ENCODE results near the gene MCM7. TPM values are rescaled to one million over a fixed set of nuclear protein-coding genes. Genes with fewer than 3 reads are reported as not detected.

MCM7 gene
- total RNA-seq, 2 experiments from 2014 or later = 266 to 273 TPM

GRCh38 chr7:100089458-100090196 lies 11.6 kb downstream of the MCM7 start:
- no peak for DNase-seq
- Mint-ChIP-seq H3K9me3 (no peaks in the 10 kb centered on the region), H3K27me3 (no peaks in the 10 kb centered on the region), H3K27ac (peak overlapping the region; percentile 83), H3K4me3 (peak overlapping the region; percentile 89), H3K4me1 (peaks cover 41% of the 10 kb centered on the region), H3K36me3 (ENCODE audit: low read depth) (peaks cover 52% of the 10 kb centered on the region)
- ChIA-PET POLR2A (interaction anchor here (0.6 to 11.1 kb wide), 6 partner anchors 11 to 74 kb away, joined by 4 to 169 read pairs (median 6); partner anchors contain the start of genes AP4M1, MBLAC1, MCM7 and ZKSCAN1), CTCF (interaction anchor here (1.5 kb wide), 1 partner anchor 12 kb away, joined by 3 read pairs; the partner anchor contains the start of genes AP4M1 and MCM7)

DNA sequence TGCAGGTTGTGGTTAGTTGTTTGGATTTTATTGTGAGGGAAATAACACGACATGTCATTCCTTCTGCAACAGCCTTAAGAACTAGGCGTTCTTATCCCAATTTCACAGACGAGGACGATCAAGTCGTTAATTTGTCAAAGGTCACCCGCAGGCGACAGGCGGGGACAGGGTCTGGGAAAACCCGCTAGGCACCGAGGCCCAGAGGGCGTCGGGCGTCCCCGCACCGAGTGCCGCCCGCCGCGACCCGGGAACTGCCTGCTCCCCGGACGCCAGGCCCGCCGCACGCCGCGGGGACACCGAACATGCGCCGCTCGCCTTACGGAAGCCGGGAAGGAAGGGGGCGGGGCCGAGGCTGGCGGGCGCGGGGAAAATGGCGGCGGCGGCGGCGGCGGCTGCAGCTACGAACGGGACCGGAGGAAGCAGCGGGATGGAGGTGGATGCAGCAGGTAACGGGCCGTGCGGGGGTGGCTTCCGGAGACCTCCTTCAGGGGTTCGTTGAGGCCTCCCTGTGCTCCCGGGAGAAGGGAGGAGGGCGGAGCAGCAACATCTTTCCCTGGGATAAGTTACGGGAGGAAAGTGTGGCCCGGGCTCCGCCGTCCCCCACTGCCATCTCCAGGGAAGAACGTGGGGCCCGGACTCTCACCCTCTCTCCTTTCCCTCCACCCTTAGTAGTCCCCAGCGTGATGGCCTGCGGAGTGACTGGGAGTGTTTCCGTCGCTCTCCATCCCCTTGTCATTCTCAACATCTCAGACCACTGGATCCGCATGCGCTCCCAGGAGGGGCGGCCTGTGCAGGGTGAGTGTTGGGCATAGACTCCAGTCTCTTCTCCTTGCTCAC lies 12.4 kb downstream of the MCM7 start, which contains the start of gene COPS6:
COPS6 (plus strand) TSS at position 349 of the 837 bp plus-strand sequence; CDS start at position 371, 22 bp downstream.
- CTCF ChIA-PET = interaction anchor here (1.0 to 1.5 kb wide), 4 partner anchors 12 to 319 kb away, joined by 3 to 6 read pairs (median 4); partner anchors contain the start of genes AP4M1 and MCM7
- peak within 1 kb of the TSS; percentile 83 for H3K27ac Mint-ChIP-seq
- H3K27me3 Mint-ChIP-seq = no peaks in the 10 kb centered on the region
- H3K36me3 Mint-ChIP-seq (ENCODE audit: low read depth) = peaks cover 44% of the 10 kb centered on the region
- POLR2A ChIA-PET = interaction anchor here (0.7 to 11.1 kb wide), 8 partner anchors 9 to 74 kb away, joined by 3 to 169 read pairs (median 4); partner anchors contain the start of genes AP4M1, MBLAC1, MCM7 and ZKSCAN1
- H3K4me3 Mint-ChIP-seq = peak within 1 kb of the TSS; percentile 89
- peak; percentile 85 for DNase-seq
- H3K9me3 Mint-ChIP-seq = no peaks in the 10 kb centered on the region
- H3K4me1 Mint-ChIP-seq = peaks cover 41% of the 10 kb centered on the region

DNA sequence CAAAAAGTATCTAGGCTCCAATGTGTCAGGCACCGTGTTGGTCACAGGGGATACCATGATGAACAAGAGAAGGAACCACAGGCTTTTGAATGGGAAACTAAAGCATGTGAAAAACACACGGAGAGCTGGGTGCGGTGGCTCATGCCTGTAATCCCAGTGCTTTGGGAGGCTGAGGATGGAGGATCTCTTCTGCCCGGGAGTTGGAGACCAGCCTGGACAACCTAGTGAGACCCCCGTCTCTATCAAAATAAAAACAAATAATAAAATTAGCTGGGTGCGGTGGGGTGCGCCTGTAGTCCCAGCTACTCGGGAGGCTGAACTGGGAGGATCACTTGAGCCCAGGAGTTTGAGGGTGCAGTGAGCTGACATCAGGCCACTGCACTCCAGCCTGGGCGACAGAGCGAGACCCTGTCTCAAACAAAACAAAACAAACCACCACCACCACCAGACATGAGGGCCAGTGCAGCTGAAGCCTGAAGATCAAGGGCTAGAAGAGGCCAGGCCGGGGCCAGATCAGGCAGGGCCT lies 13.0 kb downstream of the MCM7 start:
- H3K4me3 Mint-ChIP-seq = peak overlapping the region; percentile 89
- H3K27me3 Mint-ChIP-seq = no peaks in the 10 kb centered on the region
- peak overlapping the region; percentile 83 for H3K27ac Mint-ChIP-seq
- peaks cover 39% of the 10 kb centered on the region for H3K4me1 Mint-ChIP-seq
- H3K36me3 Mint-ChIP-seq (ENCODE audit: low read depth) = peaks cover 38% of the 10 kb centered on the region
- CTCF ChIA-PET = interaction anchor here (1.0 to 1.4 kb wide), 3 partner anchors 43 to 320 kb away, joined by 4 to 6 read pairs (median 4); no protein-coding TSS in a partner anchor
- H3K9me3 Mint-ChIP-seq = no peaks in the 10 kb centered on the region
- DNase-seq = no peak
- POLR2A ChIA-PET = interaction anchor here (0.7 to 11.1 kb wide), 6 partner anchors 9 to 73 kb away, joined by 3 to 169 read pairs (median 4); partner anchors contain the start of genes AP4M1, MBLAC1, MCM7 and ZKSCAN1

GRCh38 chr7:100087055-100087750 lies 14.0 kb downstream of the MCM7 start:
- Mint-ChIP-seq H3K27ac (peak overlapping the region; percentile 4), H3K9me3 (no peaks in the 10 kb centered on the region)
- DNase-seq = no peak

DNA sequence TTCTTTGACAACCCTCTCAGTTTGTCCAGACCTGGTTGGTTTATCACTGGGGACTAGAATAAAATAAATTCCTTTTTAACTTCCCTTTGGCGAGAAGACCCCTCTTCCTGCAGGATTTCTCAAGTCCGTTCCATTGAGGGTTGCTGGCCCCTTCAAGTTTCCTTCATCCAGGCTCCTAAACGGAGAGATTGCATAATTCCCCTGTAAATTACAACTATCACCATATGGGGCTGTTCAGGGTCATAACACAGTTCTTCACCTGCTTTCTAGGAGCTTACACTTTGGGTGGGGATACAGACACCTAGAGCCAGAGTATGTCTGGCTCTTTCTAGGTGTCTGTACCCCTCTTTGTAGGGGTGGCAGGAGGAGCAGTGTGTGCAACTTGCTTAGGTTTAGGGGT lies 15.7 kb downstream of the MCM7 start:
- H3K36me3 Mint-ChIP-seq (ENCODE audit: low read depth) = peaks cover 17% of the 10 kb centered on the region
- no peak overlapping the region for H3K4me3 Mint-ChIP-seq
- H3K27me3 Mint-ChIP-seq = peaks cover 3% of the 10 kb centered on the region
- DNase-seq = no peak
- ChIA-PET CTCF (no interaction called here), POLR2A (interaction anchor here (0.7 to 11.1 kb wide), 3 partner anchors 10 to 166 kb away, joined by 3 to 169 read pairs (median 3); partner anchors contain the start of genes AP4M1, MCM7 and TRIM4)
- peaks cover 41% of the 10 kb centered on the region for H3K4me1 Mint-ChIP-seq
- no peak overlapping the region for H3K27ac Mint-ChIP-seq
- no peaks in the 10 kb centered on the region for H3K9me3 Mint-ChIP-seq

More at GRCh38 chr7:100087055-100087750, 14.0 kb downstream of the MCM7 start:
- ChIA-PET CTCF (interaction anchor here (0.6 to 1.4 kb wide), 2 partner anchors 54 to 321 kb away, joined by 3 to 4 read pairs; no protein-coding TSS in a partner anchor), POLR2A (interaction anchor here (1.4 to 11.1 kb wide), 2 partner anchors 10 to 14 kb away, joined by 3 to 169 read pairs; partner anchors contain the start of genes AP4M1 and MCM7)
- Mint-ChIP-seq H3K27me3 (peaks cover 3% of the 10 kb centered on the region), H3K4me3 (peak overlapping the region; percentile 28), H3K4me1 (peaks cover 44% of the 10 kb centered on the region), H3K36me3 (ENCODE audit: low read depth) (peaks cover 28% of the 10 kb centered on the region)

DNA sequence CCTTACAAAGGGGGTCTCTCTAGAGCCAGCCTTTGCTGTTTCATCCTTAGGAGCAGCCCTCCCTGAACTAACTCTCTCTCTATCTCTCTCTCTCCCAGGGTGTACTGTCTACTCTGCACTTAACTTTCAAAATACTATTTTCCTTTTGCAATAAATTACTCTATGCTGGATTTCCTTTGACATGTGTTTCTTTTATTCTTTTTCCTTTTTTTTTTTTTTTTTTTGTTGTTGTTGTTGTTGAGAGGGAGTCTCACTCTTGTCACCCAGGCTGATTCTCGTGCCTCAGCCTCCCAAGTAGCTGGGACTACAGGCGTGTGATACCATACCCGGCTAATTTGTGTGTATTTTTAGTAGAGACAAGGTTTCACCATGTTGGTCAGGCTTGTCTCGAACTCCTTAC lies 18.2 kb downstream of the MCM7 start:
- Mint-ChIP-seq H3K27ac (no peak overlapping the region), H3K36me3 (ENCODE audit: low read depth) (peaks cover 22% of the 10 kb centered on the region), H3K9me3 (no peaks in the 10 kb centered on the region), H3K27me3 (peaks cover 3% of the 10 kb centered on the region), H3K4me3 (peak overlapping the region; percentile 81), H3K4me1 (peaks cover 37% of the 10 kb centered on the region)
- CTCF ChIA-PET = interaction anchor here (0.6 to 1.7 kb wide), 18 partner anchors 9 to 623 kb away, joined by 3 to 21 read pairs (median 4); partner anchors contain the start of genes AP4M1, MCM7, POP7 and ZSCAN21
- no peak for DNase-seq
- POLR2A ChIA-PET = interaction anchor here (0.6 to 11.1 kb wide), 11 partner anchors 10 to 347 kb away, joined by 3 to 169 read pairs (median 5); partner anchors contain the start of genes AP4M1, MBLAC1, MCM7 and MEPCE

DNA sequence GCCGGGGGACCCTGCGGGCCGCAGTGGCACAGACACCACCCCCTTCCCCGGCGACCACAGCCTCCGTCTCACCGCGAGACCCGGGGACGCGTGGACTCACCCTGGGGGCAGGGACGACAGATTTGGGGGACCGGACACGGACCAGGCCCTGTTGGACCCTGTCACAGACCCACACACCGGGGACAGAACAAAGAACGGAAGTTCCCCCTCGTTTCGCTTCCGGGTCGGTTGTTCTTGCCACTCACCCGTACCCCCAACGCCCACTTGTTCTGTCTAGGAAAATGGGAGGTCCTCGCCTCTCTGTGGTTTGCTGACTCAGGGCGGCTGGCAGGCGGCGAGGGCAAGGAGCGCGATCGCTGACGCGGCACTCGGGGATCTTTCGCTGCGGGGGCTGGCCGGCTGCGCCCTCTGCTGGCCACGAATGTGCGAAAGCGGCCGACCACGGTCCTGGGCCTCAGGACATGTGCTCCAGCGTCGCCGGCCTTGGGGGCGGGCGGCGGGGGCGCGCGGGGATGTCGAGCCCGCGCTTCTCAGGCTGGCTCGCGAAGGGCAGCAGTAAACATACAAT lies 19.6 kb downstream of the MCM7 start, which contains the start of gene ZNF3:
ZNF3 (minus strand) TSS at position 189 of the 568 bp plus-strand sequence. CDS start 4,366 bp downstream, outside the sequence.
- CTCF ChIA-PET = interaction anchor here (0.7 to 1.7 kb wide), 14 partner anchors 11 to 347 kb away, joined by 3 to 21 read pairs (median 4); partner anchors contain the start of genes AP4M1, MCM7 and ZSCAN21
- Mint-ChIP-seq H3K9me3 (no peaks in the 10 kb centered on the region), H3K4me1 (peaks cover 33% of the 10 kb centered on the region), H3K4me3 (peak within 1 kb of the TSS; percentile 81), H3K36me3 (ENCODE audit: low read depth) (peaks cover 31% of the 10 kb centered on the region), H3K27ac (peak within 1 kb of the TSS; percentile 79), H3K27me3 (peaks cover 3% of the 10 kb centered on the region)
- peak; percentile 98 for DNase-seq
- POLR2A ChIA-PET = interaction anchor here (0.8 to 11.1 kb wide), 9 partner anchors 11 to 354 kb away, joined by 3 to 169 read pairs (median 7); partner anchors contain the start of genes AP4M1, MBLAC1, MCM7 and TRIM4

- H3K4me1 Mint-ChIP-seq = peaks cover 33% of the 10 kb centered on the region
- CTCF ChIA-PET = interaction anchor here (0.7 kb wide), 1 partner anchor 10 kb away, joined by 3 read pairs; no protein-coding TSS in a partner anchor
- peak overlapping the region; percentile 81 for H3K4me3 Mint-ChIP-seq
- peaks cover 3% of the 10 kb centered on the region for H3K27me3 Mint-ChIP-seq
- H3K36me3 Mint-ChIP-seq (ENCODE audit: low read depth) = peaks cover 37% of the 10 kb centered on the region
- peak overlapping the region; percentile 79 for H3K27ac Mint-ChIP-seq
- DNase-seq = no peak
- POLR2A ChIA-PET = interaction anchor here (1.3 to 11.1 kb wide), 4 partner anchors 20 to 162 kb away, joined by 7 to 169 read pairs (median 12); partner anchors contain the start of genes AP4M1, MBLAC1, MCM7 and TRIM4
- no peaks in the 10 kb centered on the region for H3K9me3 Mint-ChIP-seq
These were observed 20.2 kb downstream of the MCM7 start for GRCh38 chr7:100080907-100081534.

DNA sequence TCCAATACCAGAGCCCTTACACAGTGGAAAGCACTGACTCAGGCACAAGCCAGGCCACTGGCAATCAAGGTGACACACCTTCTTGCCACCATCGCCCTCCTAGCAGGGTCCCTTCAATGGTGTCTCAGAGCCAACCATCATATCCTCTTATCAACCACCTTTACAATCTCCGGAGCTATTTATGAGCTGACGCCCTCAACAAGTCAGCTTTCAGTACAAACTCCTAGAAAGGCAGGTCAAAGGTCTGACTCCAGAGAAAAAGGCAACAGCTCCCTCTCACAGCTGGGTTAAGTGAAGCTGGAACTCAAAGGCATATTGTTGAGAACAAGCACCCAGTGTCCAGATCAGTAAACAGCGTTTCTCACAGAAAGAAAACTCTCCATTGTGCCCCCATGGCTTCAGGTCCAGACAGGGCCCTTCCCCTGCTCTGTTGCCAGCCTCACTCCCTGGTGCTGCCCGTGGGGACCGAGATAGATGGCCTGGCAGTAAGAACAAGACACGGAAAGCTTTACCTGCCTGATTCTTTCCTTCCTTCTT lies 22.1 kb downstream of the MCM7 start:
- ChIA-PET CTCF (no interaction called here), POLR2A (interaction anchor here (1.0 kb wide), 1 partner anchor 64 kb away, joined by 3 read pairs; the partner anchor contains the start of gene ZKSCAN1)
- Mint-ChIP-seq H3K27ac (no peak overlapping the region), H3K4me3 (peak overlapping the region; percentile 6), H3K36me3 (ENCODE audit: low read depth) (peaks cover 56% of the 10 kb centered on the region), H3K27me3 (peaks cover 3% of the 10 kb centered on the region), H3K4me1 (peaks cover 33% of the 10 kb centered on the region), H3K9me3 (peaks cover 10% of the 10 kb centered on the region)
- DNase-seq = no peak

DNA sequence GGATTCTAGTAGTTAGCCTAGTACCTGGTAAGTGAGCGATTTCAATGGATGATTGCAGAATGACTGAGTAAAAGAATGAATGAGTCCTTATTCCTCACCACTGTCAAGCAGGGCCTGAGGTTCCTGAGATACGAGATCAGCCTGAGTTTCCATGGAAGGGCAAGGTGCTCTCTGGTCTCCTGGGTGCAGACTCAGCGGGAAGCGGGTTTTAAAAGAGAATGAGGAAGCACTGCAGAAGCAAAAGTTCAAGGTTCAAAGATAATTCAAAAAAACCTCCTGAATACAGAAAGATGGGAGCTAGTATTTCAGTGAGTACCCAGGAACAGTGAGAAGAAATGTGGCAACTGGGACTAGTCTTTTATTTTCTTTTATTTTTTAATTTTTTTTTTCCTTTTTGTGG lies 24.0 kb downstream of the MCM7 start:
- Mint-ChIP-seq H3K4me3 (no peak overlapping the region), H3K9me3 (peaks cover 21% of the 10 kb centered on the region), H3K36me3 (ENCODE audit: low read depth) (peaks cover 75% of the 10 kb centered on the region), H3K4me1 (peaks cover 26% of the 10 kb centered on the region), H3K27ac (no peak overlapping the region), H3K27me3 (no peaks in the 10 kb centered on the region)
- CTCF ChIA-PET = interaction anchor here (0.6 kb wide), 1 partner anchor 8 kb away, joined by 3 read pairs; no protein-coding TSS in a partner anchor
- POLR2A ChIA-PET = no interaction called here
- DNase-seq = no peak
